ENCODE measurements around the gene SLC35G4.

The SLC35G4 gene

GRCh38 chr18:11657152-11657551, 47.8 kb downstream of the SLC35G4 start:
- Histone ChIP-seq H3K79me2 (ENCODE audit: control insufficient read depth, insufficient read depth, low read length, unreplicated experiment) (no peaks in the 10 kb centered on the region), H3K36me3 (ENCODE audit: insufficient read depth, low read length) (no peaks in the 10 kb centered on the region), H3K4me3 (ENCODE audit: low read depth, low read length) (no peak overlapping the region), H3K4me1 (ENCODE audit: control insufficient read depth, insufficient read depth, low read length, unreplicated experiment) (no peaks in the 10 kb centered on the region), H2AFZ (ENCODE audit: low read length, unreplicated experiment) (no peak overlapping the region), H3K27ac (ENCODE audit: low read depth, low read length) (no peak overlapping the region), H3K27me3 (ENCODE audit: insufficient read depth, low read length) (peaks cover 71% of the 10 kb centered on the region)

GRCh38 chr18:11657554-11657953, 48.2 kb downstream of the SLC35G4 start:
- H3K27me3 ChIP-seq (ENCODE audit: insufficient read depth, low read length), result peaks cover 74% of the 10 kb centered on the region
- H3K4me3 ChIP-seq (ENCODE audit: low read depth, low read length), result no peak overlapping the region
- H3K4me1 ChIP-seq (ENCODE audit: control insufficient read depth, insufficient read depth, low read length, unreplicated experiment), result no peaks in the 10 kb centered on the region
- no peak overlapping the region for H2AFZ ChIP-seq (ENCODE audit: low read length, unreplicated experiment)
- H3K79me2 ChIP-seq (ENCODE audit: control insufficient read depth, insufficient read depth, low read length, unreplicated experiment), result no peaks in the 10 kb centered on the region
- H3K27ac ChIP-seq (ENCODE audit: low read depth, low read length), result no peak overlapping the region
- no peaks in the 10 kb centered on the region for H3K36me3 ChIP-seq (ENCODE audit: insufficient read depth, low read length)

- Histone ChIP-seq H3K36me3 (ENCODE audit: insufficient read depth, low read length) (no peaks in the 10 kb centered on the region), H3K4me3 (ENCODE audit: low read depth, low read length) (no peak overlapping the region), H2AFZ (ENCODE audit: low read length, unreplicated experiment) (no peak overlapping the region), H3K27ac (ENCODE audit: low read depth, low read length) (no peak overlapping the region), H3K79me2 (ENCODE audit: control insufficient read depth, insufficient read depth, low read length, unreplicated experiment) (no peaks in the 10 kb centered on the region), H3K4me1 (ENCODE audit: control insufficient read depth, insufficient read depth, low read length, unreplicated experiment) (no peaks in the 10 kb centered on the region), H3K27me3 (ENCODE audit: insufficient read depth, low read length) (peaks cover 78% of the 10 kb centered on the region)
Measured at GRCh38 chr18:11658019-11658418, 48.6 kb downstream of the SLC35G4 start.

- no peak overlapping the region for H3K4me3 ChIP-seq (ENCODE audit: low read depth, low read length)
- peaks cover 78% of the 10 kb centered on the region for H3K27me3 ChIP-seq (ENCODE audit: insufficient read depth, low read length)
- no peak overlapping the region for H2AFZ ChIP-seq (ENCODE audit: low read length, unreplicated experiment)
- H3K27ac ChIP-seq (ENCODE audit: low read depth, low read length), result no peak overlapping the region
- H3K79me2 ChIP-seq (ENCODE audit: control insufficient read depth, insufficient read depth, low read length, unreplicated experiment), result no peaks in the 10 kb centered on the region
- no peaks in the 10 kb centered on the region for H3K4me1 ChIP-seq (ENCODE audit: control insufficient read depth, insufficient read depth, low read length, unreplicated experiment)
- no peaks in the 10 kb centered on the region for H3K36me3 ChIP-seq (ENCODE audit: insufficient read depth, low read length)
Measured at GRCh38 chr18:11658989-11659388, 49.6 kb downstream of the SLC35G4 start.
